SU-DHL-6 (cell line): ENCODE data around the gene OGDHL.

ENCODE experiments used
- H2AFZ ChIP-seq: fragments of 200-600 bp; sonication (generic); 2 replicates; pipeline ENCODE4 v1.6.1; 2014; ENCODE audit warnings: low read depth, mild to moderate bottlenecking, moderate library complexity, mixed read lengths, antibody characterized with exemption, low read length; ENCODE audit not compliant: severe bottlenecking
- H3F3A ChIP-seq: fragments of 200-600 bp; shearing (Covaris generic); 2 replicates; pipeline ENCODE4 v1.6.0; 2016; ENCODE audit warnings: antibody characterized with exemption, mild to moderate bottlenecking; ENCODE audit not compliant: insufficient read depth
- H3K27ac ChIP-seq: fragments of 200-600 bp; sonication (generic); 2 replicates; pipeline ENCODE4 v1.5.1; 2016; ENCODE audit warnings: low read depth, mild to moderate bottlenecking, low read length, moderate library complexity, mixed read lengths
- H3K27me3 ChIP-seq: fragments of 200-600 bp; sonication (generic), shearing (Covaris generic); 2 replicates; pipeline ENCODE4 v1.6.0; 2014; ENCODE audit warnings: mild to moderate bottlenecking, low read length
- H3K36me3 ChIP-seq: fragments of 200-600 bp; sonication (generic); 2 replicates; pipeline ENCODE4 v1.6.1; 2014; ENCODE audit warnings: mild to moderate bottlenecking, low read length, mixed read lengths
- H3K4me2 ChIP-seq: fragments of 300-600, 200-600 bp; shearing (Covaris generic), sonication (generic); 2 replicates; pipeline ENCODE4 v1.6.0; 2014; ENCODE audit warnings: low read length, low read depth, mild to moderate bottlenecking; ENCODE audit not compliant: poor library complexity, severe bottlenecking
- H3K4me3 ChIP-seq: fragments of 200-600 bp; sonication (generic); 2 replicates; pipeline ENCODE4 v1.5.1; 2014; ENCODE audit warnings: antibody characterized with exemption, low read length, mild to moderate bottlenecking, mixed read lengths; ENCODE audit not compliant: insufficient read depth, poor library complexity, severe bottlenecking
- H3K79me2 ChIP-seq: fragments of 200-600 bp; sonication (generic); 2 replicates; pipeline ENCODE4 v1.6.1; 2014; ENCODE audit warnings: mild to moderate bottlenecking, low read length, moderate library complexity; ENCODE audit not compliant: insufficient read depth
- H3K9ac ChIP-seq: fragments of 200-600 bp; sonication (generic); 2 replicates; pipeline ENCODE4 v1.7.0; 2014; ENCODE audit warnings: mild to moderate bottlenecking, low read length
- H3K9me2 ChIP-seq: fragments of 200-600 bp; sonication (generic); replicated peaks from 2 replicates; pipeline ENCODE4 v1.6.1; 2014; ENCODE audit warnings: low read length; ENCODE audit not compliant: insufficient read depth
- H3K9me3 ChIP-seq: fragments of 200-600 bp; sonication (generic); 2 replicates; pipeline ENCODE4 v1.6.1; 2014; ENCODE audit warnings: low read length, mixed read lengths; ENCODE audit not compliant: insufficient read depth
- H4K20me1 ChIP-seq: fragments of 200-600 bp; sonication (generic); 2 replicates; pipeline ENCODE4 v1.6.1; 2014; ENCODE audit warnings: low read depth, mild to moderate bottlenecking, antibody characterized with exemption, low read length, moderate library complexity, mixed read lengths
- EZH2phosphoT487 ChIP-seq: fragments of 200-600 bp; sonication (generic), shearing (Covaris generic); conservative IDR thresholded peaks from 2 replicates; pipeline ENCODE4 v1.6.1; 2018; ENCODE audit warnings: mild to moderate bottlenecking, antibody characterized with exemption, low read length, moderate library complexity, mixed read lengths
- TF ChIP-seq, protein P1 (sequence below): fragments of 200-600 bp; sonication (generic); IDR thresholded peaks from one replicate; pipeline ENCODE4 v1.5.1; 2017; ENCODE audit warnings: antibody characterized with exemption, mild to moderate bottlenecking, low read length, moderate library complexity; ENCODE audit not compliant: insufficient read depth, poor library complexity, severe bottlenecking

OGDHL gene

DNA sequence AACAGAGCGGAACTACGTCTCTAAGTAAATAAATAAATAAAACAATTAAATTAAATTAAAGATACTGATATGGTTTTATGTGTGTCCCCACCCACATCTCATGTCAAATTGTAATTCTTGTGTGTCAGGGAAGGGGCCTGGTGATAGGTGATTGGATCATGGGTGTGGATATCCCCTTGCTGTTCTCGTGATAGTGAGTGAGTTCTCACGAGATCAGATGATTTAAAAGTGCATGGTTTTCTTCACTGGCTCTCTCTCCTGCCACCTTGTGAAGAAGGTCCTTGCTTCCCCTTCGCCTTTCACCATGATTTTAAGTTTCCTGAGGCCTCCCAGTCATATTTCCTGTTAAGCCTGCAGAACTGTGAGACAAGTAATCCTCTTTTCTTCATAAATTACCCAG is 29.0 kb upstream of the OGDHL start:
- H3K36me3 ChIP-seq = no peaks in the 10 kb centered on the region
- TF ChIP-seq, protein P1, sequence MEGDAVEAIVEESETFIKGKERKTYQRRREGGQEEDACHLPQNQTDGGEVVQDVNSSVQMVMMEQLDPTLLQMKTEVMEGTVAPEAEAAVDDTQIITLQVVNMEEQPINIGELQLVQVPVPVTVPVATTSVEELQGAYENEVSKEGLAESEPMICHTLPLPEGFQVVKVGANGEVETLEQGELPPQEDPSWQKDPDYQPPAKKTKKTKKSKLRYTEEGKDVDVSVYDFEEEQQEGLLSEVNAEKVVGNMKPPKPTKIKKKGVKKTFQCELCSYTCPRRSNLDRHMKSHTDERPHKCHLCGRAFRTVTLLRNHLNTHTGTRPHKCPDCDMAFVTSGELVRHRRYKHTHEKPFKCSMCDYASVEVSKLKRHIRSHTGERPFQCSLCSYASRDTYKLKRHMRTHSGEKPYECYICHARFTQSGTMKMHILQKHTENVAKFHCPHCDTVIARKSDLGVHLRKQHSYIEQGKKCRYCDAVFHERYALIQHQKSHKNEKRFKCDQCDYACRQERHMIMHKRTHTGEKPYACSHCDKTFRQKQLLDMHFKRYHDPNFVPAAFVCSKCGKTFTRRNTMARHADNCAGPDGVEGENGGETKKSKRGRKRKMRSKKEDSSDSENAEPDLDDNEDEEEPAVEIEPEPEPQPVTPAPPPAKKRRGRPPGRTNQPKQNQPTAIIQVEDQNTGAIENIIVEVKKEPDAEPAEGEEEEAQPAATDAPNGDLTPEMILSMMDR = no peak
- TF ChIP-seq EZH2phosphoT487 = no peak
- H3K4me2 ChIP-seq = no peak overlapping the region
- no peak overlapping the region for H2AFZ ChIP-seq
- H3K9ac ChIP-seq = no peak overlapping the region
- H3F3A ChIP-seq = no peaks in the 10 kb centered on the region
- H3K27ac ChIP-seq = no peak overlapping the region
- no peaks in the 10 kb centered on the region for H4K20me1 ChIP-seq
- no peaks in the 10 kb centered on the region for H3K79me2 ChIP-seq
- no peak overlapping the region for H3K4me3 ChIP-seq
- H3K27me3 ChIP-seq = no peaks in the 10 kb centered on the region
- H3K9me2 ChIP-seq = no peaks in the 10 kb centered on the region
- H3K9me3 ChIP-seq = no peaks in the 10 kb centered on the region

DNA sequence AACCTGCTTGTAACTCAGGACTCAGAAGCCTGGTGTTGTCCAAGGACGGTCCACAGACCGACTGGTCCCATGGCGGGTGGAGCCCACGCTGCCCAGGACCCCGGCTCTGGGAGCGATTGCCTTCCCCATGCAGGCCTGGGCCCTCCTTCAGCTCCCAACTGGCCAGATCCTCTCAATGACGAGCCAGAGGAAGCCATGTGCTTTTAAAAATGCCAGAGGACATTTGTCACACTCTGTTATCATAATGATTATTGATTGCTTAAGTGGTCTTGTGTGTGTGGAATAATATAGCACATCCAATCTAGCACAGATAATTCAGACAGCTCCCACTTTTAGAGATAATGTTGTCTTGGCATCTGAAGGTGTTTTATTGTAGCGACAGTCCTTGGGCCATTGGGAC is 22.6 kb upstream of the OGDHL start:
- no peaks in the 10 kb centered on the region for H3K36me3 ChIP-seq
- no peaks in the 10 kb centered on the region for H3K79me2 ChIP-seq
- no peak overlapping the region for H3K4me2 ChIP-seq
- H3K9me3 ChIP-seq = no peaks in the 10 kb centered on the region
- H2AFZ ChIP-seq = no peak overlapping the region
- no peaks in the 10 kb centered on the region for H3K27me3 ChIP-seq
- H3K27ac ChIP-seq = no peak overlapping the region
- TF ChIP-seq, protein P1 = no peak
- TF ChIP-seq EZH2phosphoT487 = no peak
- no peaks in the 10 kb centered on the region for H3F3A ChIP-seq
- H3K9ac ChIP-seq = no peak overlapping the region
- no peak overlapping the region for H3K4me3 ChIP-seq
- H4K20me1 ChIP-seq = no peaks in the 10 kb centered on the region
- no peaks in the 10 kb centered on the region for H3K9me2 ChIP-seq

DNA sequence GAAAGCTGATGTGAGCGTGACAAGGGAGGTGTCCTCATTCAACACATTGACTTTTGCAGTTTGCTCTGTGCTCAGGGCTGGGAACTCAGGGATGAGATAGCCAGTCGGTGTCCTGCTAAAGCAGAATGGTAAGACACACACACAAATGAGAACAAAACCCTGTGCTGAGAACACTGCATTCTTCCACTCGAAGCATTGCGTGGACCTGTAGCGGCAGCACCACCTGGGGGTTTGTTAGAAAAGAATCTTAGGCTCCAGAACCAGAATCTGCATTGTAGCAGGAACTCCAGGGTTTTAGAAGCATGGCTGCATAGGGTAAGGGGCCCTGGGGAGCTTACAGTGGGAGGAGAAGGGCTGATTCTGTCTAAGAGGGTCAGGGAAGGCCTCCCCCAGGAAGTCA is 21.5 kb upstream of the OGDHL start:
- Histone ChIP-seq H3K4me2 (no peak overlapping the region), H3K9me2 (no peaks in the 10 kb centered on the region), H3K27ac (no peak overlapping the region), H3K4me3 (no peak overlapping the region), H3K9ac (no peak overlapping the region), H3K79me2 (no peaks in the 10 kb centered on the region), H3K9me3 (no peaks in the 10 kb centered on the region), H2AFZ (no peak overlapping the region), H3K36me3 (no peaks in the 10 kb centered on the region), H3K27me3 (no peaks in the 10 kb centered on the region), H4K20me1 (no peaks in the 10 kb centered on the region), H3F3A (no peaks in the 10 kb centered on the region)
- TF ChIP-seq, protein P1 = no peak

DNA sequence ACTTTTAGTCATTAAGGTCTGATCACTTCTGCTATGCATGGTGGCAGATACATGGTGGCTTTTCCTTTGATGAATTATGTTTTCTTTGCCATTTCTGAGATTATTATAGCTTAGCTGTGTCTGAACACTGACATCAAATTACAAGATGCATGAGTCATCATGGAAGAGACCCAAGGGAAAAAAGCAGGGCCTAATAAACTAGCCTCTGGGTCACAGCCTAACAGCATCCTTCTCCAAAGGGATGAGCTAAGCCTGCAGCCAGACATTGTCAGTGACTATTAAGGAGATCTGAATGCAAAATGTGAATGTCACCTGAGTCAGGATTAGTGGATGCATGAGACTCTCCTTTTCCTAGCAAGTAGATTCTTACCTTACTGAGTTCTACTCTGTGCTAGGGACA is 19.1 kb upstream of the OGDHL start:
- Histone ChIP-seq H3K27me3 (no peaks in the 10 kb centered on the region), H3K79me2 (no peaks in the 10 kb centered on the region), H3F3A (no peaks in the 10 kb centered on the region), H2AFZ (no peak overlapping the region), H3K4me2 (no peak overlapping the region), H4K20me1 (no peaks in the 10 kb centered on the region), H3K4me3 (no peak overlapping the region), H3K9ac (no peak overlapping the region), H3K9me3 (no peaks in the 10 kb centered on the region), H3K27ac (no peak overlapping the region), H3K9me2 (no peaks in the 10 kb centered on the region), H3K36me3 (no peaks in the 10 kb centered on the region)
- TF ChIP-seq, protein P1 = no peak
- TF ChIP-seq EZH2phosphoT487 = no peak
